HG02623 (cell line): Measurements from ENCODE around the gene HOXD8.

ENCODE experiments used
- ATAC-seq: cut with Tn5 transposase; IDR thresholded peaks from one replicate; pipeline ENCODE4 v1.9.1; 2021; ENCODE audit warnings: moderate library complexity; ENCODE audit not compliant: unreplicated experiment

Gene HOXD8

DNA sequence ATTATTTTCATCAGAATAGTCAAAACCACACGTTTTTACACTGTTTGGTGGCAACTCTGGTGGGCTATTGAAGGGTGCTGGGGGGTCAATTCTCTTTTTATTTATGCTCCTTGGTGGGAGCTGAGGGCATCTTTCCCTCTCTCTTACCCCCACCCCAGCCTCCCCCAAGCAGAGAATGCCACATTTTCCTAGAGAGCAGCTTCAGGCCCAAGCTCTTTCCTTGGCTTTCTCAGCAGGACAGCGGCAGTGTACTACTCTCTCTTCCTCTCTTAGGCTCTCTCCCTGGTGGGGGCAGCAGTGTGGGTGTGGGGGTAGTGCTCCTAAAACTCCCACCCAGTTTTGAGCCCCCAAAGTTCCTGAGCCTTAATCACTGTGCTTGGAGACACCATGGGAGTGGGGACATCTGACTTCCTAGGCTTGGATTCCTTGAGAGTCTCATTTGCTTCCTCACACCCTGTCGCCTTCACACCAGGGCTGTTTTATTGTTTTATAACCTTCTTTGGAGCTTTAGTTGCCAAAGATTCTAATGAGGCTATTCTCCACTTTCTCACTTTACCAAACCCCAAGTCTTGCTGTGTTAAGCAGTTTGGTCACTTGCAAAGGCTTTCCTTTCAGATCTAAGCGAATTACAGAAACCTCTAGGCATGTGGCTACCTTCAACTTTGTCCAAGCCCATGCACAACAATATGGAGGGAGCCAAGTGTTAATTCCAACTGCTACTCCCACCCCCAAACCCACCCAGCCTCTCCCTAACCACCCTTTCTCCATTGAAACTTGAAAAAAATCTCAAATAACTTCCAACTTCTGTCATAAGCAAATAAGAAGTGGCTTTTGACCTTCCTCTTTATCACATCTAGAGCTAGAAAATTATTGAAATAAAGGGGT lies 15.8 kb downstream of the HOXD8 start:
- ATAC-seq: no peak

DNA sequence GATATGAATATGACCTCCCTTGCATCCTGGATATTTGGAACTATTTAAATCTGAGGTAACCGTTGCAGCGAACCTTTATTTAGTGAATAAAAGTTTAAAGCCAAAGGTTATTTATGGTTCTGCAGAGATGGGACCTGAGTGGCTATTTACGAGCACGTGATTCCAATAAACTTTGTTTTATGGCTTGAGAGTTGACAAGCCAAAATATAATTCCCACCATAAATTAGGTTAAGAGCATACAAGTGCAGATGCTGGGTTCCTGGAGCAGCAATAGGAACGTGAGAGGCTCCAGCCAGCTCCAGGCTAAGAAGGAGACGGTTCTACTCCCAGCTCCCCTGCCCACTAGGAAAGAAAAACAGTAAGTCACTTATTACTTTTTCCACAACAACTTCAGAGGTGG lies 16.6 kb downstream of the HOXD8 start:
- ATAC-seq: no peak

DNA sequence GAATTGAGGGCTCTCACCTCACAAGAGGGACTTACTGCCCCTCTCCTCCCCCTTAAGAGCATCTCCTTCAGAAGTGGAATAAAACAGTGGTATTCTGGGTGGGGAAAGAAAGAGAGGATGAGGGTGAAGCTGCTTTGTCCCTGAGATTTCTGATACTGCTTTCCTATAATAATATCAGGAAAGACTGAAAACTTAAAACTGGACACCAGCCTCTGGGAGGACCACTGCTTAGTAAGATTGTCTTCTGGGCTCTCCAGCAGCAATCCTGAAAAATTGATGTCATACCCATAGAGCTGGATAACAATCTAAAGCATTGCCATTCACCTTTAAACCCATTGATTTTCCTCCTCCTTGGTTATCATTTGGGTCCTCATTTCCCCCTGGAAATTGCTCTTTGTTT lies 17.1 kb downstream of the HOXD8 start:
- no peak for ATAC-seq

DNA sequence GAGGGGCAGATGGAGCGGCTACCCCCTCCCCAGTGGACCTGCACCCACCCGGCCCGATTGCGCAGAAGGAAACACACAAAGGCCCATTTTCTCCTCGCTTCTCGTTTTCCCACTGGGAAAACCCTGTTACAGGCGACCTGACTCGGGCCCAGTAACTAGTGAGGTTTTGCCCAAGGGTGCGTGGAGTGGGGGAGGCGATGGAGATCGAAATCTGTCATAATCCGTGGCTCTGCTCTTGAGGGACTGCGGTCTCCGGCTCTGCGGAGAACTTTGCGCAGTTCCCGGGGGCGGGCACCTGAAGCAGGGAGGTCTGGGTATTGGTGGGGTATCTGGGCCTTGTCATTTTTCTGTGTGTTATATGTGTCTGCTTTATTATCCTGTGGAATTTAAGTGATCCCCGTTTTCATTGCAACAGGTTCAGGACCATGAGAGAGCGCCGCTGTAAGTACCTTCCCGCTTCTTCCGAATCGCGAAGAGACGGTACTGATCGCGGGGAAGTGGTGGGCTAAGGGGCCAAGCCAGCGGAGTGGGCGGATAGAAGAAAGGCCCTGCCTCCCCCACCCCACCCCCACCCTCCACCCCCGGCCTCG lies 17.8 kb downstream of the HOXD8 start:
- no peak for ATAC-seq

DNA sequence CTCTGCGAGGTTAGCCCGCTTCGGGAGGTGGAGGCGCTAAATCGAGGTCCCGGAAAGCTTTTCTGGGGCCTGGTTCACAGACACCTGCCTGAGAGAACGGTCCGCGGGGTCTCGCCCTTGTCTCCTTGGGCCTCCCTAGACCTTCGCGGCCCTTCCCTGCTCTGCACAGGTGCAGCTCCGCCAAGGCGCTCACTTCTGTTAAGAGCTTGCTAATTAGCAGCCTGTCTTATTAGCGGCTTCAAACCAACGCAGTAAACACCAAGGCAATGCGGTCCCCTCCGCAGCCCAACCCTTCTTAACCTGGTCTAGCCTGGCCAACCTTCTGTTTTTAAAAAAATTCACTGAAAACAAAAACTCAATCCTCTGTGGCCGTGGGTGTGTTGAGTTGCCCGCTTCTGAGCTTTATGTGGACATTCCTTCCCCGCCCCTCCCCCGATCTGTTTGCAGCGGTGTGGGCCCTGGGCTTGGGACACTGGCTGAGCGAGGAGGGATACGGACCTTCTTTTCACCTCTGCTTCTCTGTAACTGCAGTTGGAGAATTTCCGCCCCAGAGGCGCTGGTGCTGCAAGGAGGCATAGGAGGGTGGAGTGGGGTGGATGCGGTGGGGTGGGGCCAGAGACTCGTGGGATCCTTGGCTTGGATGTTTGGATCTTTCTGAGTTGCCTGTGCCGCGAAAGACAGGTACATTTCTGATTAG lies 18.4 kb downstream of the HOXD8 start:
- no peak for ATAC-seq

DNA sequence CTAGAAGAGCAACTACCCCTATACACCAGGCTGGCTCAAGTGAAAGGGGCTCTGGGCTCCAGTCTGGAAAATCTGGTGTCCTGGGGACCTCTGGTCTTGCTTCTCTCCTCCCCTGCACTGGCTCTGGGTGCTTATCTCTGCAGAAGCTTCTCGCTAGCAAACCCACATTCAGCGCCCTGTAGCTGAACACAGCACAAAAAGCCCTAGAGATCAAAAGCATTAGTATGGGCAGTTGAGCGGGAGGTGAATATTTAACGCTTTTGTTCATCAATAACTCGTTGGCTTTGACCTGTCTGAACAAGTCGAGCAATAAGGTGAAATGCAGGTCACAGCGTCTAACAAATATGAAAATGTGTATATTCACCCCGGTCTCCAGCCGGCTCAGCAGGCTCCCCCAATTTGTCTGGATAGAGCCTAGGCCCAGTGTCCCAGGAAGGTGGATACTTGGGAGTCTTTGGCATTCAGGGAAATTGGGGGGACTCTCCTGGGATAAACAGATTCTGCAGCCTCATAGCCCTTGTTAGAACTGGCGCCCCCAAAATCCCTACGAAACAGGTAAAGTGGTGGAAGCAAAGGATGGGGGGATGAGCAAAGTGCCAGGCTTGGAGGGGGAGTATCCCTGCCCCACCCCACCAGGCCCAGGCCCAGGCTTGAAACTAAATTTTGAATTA lies 19.4 kb downstream of the HOXD8 start:
- ATAC-seq: no peak

DNA sequence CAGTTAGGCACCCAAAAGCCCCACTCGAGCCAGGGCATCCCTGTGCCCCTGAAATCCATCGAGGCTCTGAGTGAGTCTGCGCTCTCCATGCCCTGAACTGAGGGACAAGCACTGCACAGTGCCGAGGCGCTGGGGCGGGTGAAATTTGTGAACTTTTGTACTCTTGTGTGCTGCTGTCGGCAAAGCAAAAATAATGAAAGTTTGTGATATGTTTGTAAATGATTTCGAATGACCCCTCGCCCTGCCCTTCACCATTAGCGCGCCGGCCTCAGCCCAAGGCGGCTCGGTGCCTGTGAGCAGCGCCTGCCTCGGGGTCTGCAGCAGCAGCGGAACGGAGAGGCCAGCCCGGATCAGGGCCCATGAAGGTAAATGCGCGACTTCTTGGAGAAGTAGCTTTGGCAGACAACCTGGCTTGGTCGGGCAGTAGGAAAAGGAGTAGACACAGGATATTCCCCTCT lies 20.0 kb downstream of the HOXD8 start:
- ATAC-seq: no peak

DNA sequence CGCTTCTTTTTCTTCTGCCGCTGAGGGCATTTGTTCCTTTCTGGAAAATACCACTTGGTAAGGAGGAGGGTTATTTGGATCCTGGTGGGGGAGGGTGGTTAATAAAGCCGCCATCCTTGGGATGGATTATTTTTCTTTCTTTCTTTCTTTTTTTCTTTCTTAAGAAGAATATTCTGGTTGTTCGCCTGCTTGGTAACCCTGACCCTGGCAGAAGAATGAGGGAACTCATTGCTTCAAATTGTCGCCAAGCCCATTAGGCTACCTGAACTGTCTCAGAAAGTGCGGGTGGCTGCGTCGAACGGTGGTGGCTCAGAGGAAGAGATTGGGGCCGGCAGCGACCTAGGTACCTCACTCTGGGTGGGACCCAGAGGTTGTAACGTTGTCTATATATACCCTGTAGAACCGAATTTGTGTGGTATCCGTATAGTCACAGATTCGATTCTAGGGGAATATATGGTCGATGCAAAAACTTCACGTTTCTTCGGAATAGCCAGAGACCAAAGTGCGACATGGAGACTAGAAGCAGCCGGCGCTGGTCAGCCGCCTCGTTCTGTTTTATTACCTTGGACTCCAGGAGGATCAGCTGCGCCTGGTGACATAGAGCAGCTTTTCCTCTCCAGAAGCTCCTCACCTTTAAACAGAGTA lies 20.6 kb downstream of the HOXD8 start:
- ATAC-seq: no peak

DNA sequence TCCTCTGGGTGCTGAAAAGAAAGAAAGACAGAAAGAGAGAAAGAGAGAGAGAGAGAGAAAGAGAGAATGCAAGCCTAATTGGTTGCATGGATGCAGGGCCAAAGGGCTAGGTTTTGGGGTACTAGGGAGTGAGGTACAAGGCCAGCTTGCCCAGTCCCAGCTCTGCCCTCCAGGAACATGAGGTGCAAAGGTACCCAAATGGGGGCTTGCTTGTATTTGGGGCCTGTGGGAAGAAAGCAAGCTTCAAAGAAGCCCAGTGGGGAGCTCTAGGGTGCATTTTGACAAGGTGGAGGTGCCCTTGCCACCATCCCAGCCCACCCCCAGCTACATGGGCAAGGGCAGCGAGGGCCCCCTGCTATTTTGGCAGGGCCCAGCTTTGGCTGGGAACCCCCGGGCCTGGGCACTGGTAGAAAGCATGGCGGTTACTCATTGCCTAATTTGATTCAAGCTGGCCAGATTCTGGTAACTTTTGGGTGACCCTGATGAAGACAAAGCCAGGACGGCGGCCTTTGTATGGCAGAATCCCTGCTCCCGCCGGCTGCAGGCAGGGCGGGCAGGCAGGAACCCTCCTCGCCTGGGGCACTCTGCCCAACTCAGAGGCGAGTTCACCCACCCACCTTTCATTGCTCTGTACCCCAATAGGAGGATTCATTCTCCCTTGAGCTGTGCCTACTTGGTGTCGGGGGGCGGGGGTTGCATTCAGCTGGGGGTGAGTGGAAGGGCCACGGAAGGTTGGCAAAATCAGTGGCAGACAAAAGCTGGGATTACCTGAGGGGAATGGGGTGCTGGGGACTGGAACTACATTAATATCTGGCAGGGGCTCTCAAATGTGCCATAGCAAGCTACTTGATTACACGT lies 21.3 kb downstream of the HOXD8 start:
- ATAC-seq: no peak

DNA sequence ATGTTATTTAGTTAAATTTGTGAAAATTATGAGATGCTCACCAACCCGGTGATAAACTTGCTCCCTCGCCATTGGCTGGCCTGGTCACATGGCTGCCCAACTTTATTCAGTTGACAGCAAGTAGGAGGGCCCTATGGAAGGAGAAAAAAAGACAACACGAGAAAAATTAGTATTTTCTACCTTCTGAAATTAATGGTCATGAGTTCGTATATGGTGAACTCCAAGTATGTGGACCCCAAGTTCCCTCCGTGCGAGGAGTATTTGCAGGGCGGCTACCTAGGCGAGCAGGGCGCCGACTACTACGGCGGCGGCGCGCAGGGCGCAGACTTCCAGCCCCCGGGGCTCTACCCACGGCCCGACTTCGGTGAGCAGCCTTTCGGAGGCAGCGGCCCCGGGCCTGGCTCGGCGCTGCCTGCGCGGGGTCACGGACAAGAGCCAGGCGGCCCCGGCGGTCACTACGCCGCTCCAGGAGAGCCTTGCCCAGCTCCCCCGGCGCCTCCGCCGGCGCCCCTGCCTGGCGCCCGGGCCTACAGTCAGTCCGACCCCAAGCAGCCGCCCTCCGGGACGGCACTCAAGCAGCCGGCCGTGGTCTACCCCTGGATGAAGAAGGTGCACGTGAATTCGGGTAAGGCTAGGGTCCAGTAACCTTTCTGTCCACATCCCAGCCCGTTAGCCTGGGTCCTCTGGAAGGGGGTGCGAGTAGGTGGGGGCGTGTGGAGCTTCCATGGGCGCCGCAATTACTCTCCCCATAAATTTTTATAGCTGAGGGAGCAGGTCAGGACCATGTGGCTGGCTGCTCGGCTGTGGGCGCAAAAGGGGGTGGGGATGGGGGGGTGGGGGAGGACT lies 22.2 kb downstream of the HOXD8 start, which contains the start of gene HOXD4:
Gene HOXD4, plus strand, starts transcription at position 109 of the 846 bp plus-strand sequence. Its CDS starts 84 bp downstream, at position 193.
- no peak for ATAC-seq

DNA sequence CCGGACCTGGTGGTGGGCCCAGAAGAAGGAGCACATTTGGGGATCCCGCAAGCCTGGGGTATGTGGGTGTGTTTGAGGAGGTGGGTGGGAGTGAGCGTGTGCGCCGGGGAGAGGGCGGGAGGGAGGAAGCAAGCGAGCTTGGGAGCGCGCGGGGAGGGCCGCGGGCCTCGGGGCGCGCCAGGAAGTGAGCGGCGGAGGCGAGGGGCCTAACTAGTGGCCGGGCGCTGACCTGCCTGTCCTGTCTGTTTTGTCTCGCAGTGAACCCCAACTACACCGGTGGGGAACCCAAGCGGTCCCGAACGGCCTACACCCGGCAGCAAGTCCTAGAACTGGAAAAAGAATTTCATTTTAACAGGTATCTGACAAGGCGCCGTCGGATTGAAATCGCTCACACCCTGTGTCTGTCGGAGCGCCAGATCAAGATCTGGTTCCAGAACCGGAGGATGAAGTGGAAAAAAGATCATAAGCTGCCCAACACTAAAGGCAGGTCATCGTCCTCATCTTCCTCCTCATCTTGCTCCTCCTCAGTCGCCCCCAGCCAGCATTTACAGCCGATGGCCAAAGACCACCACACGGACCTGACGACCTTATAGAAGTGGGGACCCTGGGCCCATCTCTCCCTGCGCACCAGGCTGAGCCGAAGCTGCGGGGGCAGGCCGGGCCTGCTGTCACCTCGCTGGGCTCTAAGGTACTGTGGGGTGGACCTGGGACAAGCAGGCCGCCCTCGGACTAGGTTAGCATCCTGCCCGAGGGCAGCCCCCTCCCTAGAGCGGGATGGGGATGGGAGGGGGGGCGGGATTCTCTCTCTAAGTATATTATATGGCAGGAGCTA lies 23.1 kb downstream of the HOXD8 start:
- ATAC-seq: no peak

DNA sequence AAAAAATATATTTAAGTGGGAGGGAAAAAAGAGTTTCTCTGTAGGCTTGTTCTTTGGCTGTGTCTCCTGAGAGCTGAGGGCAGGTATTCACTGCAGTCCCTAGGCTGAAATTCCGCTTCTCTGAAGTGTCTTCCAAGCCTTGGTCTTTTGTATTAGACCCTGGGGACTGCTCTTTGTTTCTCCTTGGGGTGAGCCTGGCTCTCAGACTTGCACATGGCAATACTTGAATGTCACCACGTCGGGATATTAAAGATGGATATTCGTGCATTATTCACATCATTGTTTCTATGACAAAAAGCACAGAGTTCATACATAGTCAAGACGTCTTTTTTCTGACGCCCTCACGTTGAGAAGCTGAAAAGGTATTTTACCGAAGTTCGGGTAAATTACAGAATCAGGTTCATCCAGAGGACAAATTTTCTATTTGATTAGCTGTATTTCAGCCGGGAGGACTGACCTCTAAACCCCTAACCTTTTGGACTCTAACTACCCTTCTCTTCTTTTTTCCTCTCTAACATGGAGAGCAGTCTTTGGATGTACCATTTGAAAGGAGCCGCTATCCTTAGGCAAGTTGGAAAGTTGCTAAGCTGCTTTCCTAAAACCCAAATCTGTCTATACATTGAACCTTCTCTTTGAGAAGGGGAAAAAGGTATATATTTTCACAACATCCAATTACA lies 25.2 kb downstream of the HOXD8 start:
- no peak for ATAC-seq

DNA sequence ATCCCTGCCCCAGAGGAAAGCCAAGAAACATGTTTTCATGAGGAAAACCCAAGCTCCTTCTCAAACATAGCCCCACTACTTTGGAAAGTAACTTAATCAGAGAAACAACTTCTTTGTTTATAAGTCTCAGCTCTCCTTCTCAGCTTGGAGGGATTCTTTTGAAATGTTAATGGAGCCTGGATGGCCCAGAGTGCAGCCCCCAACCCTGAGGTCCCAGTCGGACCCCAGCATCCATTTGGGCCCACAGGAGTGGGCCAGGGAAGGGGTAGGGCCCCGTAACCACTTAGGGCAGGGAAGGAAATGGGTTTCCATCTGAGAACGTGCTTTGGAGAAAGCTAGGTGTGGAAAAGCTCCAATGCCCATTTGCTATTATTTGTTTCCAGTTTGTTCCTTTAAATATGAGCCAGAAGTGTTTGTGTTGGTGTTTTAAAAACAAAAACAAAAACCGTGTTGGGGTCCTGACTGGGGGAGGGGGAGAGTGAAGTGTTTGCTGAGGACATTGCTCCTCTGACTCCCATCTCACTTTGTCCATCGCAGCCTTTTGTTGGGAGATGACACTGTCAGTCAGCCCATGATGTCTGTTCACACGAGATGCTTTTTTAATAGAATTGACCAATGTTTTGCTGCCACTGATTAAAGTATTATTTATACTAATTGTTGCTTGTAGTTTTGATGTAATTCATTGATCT lies 26.0 kb downstream of the HOXD8 start:
- no peak for ATAC-seq

DNA sequence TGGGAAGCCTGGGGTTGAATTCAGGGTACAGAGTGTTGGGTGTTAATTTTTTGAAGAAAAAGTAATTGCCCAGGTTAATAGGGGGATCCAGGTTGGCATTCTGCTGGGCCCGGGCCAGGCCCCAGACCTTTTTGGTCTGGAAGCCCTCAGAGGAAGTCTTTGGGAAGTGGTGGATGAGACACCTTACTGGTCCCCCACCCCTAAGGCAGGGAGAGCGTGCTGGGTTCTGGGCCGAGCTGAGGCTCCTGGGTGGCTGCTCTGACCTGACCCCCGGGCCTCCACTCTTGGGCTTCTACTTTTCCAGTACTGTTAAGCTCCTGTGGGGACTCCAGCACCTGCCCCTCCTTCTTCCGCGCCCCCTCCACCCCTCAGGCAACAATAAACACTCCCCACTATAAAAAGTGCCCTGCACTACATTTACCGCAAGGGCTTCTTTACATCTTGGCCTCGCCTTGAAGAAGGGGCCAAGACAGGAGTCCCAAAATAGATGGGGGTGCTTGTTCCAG lies 26.8 kb downstream of the HOXD8 start:
- no peak for ATAC-seq

DNA sequence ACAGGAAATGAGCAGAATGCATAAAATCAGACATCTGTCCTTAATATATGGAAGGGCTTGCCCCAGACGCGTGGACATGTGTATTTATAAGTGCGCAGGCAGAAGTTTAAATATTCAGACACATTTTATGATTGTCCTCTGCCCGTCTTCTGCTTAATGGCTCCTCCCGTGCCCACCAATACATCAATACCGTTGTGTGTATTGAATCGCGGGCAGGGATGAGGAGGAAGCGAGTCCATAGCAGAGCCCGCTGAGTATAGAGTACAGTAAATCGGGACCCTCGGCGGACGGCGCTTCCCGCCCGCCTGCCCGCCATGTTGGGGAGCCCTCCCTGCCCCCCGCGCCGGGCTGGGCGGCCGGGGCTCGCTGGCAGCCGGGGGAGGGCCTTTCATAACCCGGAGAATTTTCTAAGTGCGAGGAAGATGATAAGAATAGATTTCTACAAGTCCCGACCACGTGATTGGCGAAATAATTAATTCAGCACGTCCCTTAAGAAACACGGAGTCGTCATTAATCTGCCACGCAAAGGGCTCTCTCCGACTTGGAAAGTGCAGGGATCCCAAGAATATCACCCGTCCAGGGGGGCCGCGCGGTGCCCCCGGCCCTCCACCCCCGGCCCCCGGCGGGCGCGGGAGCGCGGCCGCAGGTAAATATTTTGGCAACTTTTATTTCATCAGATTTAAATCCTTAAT lies 27.4 kb downstream of the HOXD8 start, which contains the start of gene HOXD3:
Gene HOXD3, plus strand, starts transcription at position 501 of the 692 bp plus-strand sequence. CDS start 11,808 bp downstream, outside the sequence.
- ATAC-seq: no peak
